ENCODE data around the gene POU2F1. TPM values are rescaled to one million over a fixed set of nuclear protein-coding genes. Genes with fewer than 3 reads are reported as not detected.

Gene POU2F1
- total RNA-seq, 1 experiment from 2014 or later = 29.6 TPM

GRCh38 chr1:167431909-167432650 lies 211.4 kb downstream of the POU2F1 start:
- H3K4me1 ChIP-seq = no peaks in the 10 kb centered on the region
- no peak overlapping the region for H3K27ac Mint-ChIP-seq (ENCODE audit: unreplicated experiment)
- H3K27me3 Mint-ChIP-seq (ENCODE audit: insufficient read depth, unreplicated experiment) = no peaks in the 10 kb centered on the region
- H3K9me3 Mint-ChIP-seq (ENCODE audit: unreplicated experiment) = peaks cover 9% of the 10 kb centered on the region
- no peak overlapping the region for H3K4me3 ChIP-seq (ENCODE audit: low read depth, low read length)
- H3K9me3 ChIP-seq = no peaks in the 10 kb centered on the region
- H3K36me3 Mint-ChIP-seq (ENCODE audit: insufficient read depth, unreplicated experiment) = peaks cover 7% of the 10 kb centered on the region
- H3K4me3 Mint-ChIP-seq (ENCODE audit: unreplicated experiment) = no peak overlapping the region
- H3K4me1 Mint-ChIP-seq (ENCODE audit: low read depth, unreplicated experiment) = no peaks in the 10 kb centered on the region
- no peak for DNase-seq
- H3K36me3 ChIP-seq (ENCODE audit: control insufficient read depth, insufficient read depth, low read length) = no peaks in the 10 kb centered on the region
- intact Hi-C loops (cut with micrococcal nuclease; ENCODE audit: unreplicated experiment) = no loop called here
- no peak for TF ChIP-seq CTCF (IDR thresholded peaks at IDR 0.05; ENCODE audit: insufficient read depth in 1 of 2, low read depth in 1 of 2, low read length in 1 of 2, severe bottlenecking in 1 of 2, unreplicated experiment in 1 of 2)
- no TSS peak for BruUV-seq (replicated peaks)
- ChIA-PET CTCF (interaction anchor here (1.0 to 1.6 kb wide), 2 partner anchors 102 to 212 kb away, joined by 3 read pairs; no protein-coding TSS in a partner anchor), POLR2A (no interaction called here)
- H3K27me3 ChIP-seq (replicated peaks; ENCODE audit: control insufficient read depth, insufficient read depth, low read length) = no peaks in the 10 kb centered on the region

- Histone ChIP-seq H3K4me3 (ENCODE audit: low read depth, low read length) (no peak overlapping the region), H3K27me3 (replicated peaks; ENCODE audit: control insufficient read depth, insufficient read depth, low read length) (no peaks in the 10 kb centered on the region), H3K9me3 (no peaks in the 10 kb centered on the region), H3K36me3 (ENCODE audit: control insufficient read depth, insufficient read depth, low read length) (no peaks in the 10 kb centered on the region), H3K4me1 (no peaks in the 10 kb centered on the region)
- no peak overlapping the region for H3K4me3 Mint-ChIP-seq (ENCODE audit: unreplicated experiment)
- BruUV-seq (replicated peaks) = no TSS peak
- H3K27me3 Mint-ChIP-seq (ENCODE audit: insufficient read depth, unreplicated experiment) = no peaks in the 10 kb centered on the region
- no peak overlapping the region for H3K27ac Mint-ChIP-seq (ENCODE audit: unreplicated experiment)
- ChIA-PET POLR2A (no interaction called here), CTCF (no interaction called here)
- peaks cover 9% of the 10 kb centered on the region for H3K9me3 Mint-ChIP-seq (ENCODE audit: unreplicated experiment)
- TF ChIP-seq CTCF (IDR thresholded peaks at IDR 0.05; ENCODE audit: insufficient read depth in 1 of 2, low read depth in 1 of 2, low read length in 1 of 2, severe bottlenecking in 1 of 2, unreplicated experiment in 1 of 2) = no peak
- intact Hi-C loops (cut with micrococcal nuclease; ENCODE audit: unreplicated experiment) = no loop called here
- H3K4me1 Mint-ChIP-seq (ENCODE audit: low read depth, unreplicated experiment) = no peaks in the 10 kb centered on the region
- peaks cover 6% of the 10 kb centered on the region for H3K36me3 Mint-ChIP-seq (ENCODE audit: insufficient read depth, unreplicated experiment)
- DNase-seq = no peak
Observed at GRCh38 chr1:167432780-167433179, 212.1 kb downstream of the POU2F1 start.

GRCh38 chr1:167433884-167434283 lies 213.2 kb downstream of the POU2F1 start:
- no peaks in the 10 kb centered on the region for H3K27me3 ChIP-seq (replicated peaks; ENCODE audit: control insufficient read depth, insufficient read depth, low read length)
- H3K4me3 ChIP-seq (ENCODE audit: low read depth, low read length) = no peak overlapping the region
- Mint-ChIP-seq H3K36me3 (ENCODE audit: insufficient read depth, unreplicated experiment) (no peaks in the 10 kb centered on the region), H3K27ac (ENCODE audit: unreplicated experiment) (no peak overlapping the region), H3K27me3 (ENCODE audit: insufficient read depth, unreplicated experiment) (no peaks in the 10 kb centered on the region), H3K9me3 (ENCODE audit: unreplicated experiment) (peaks cover 9% of the 10 kb centered on the region), H3K4me1 (ENCODE audit: low read depth, unreplicated experiment) (no peaks in the 10 kb centered on the region), H3K4me3 (ENCODE audit: unreplicated experiment) (no peak overlapping the region)
- POLR2A ChIA-PET = no interaction called here
- H3K4me1 ChIP-seq = no peaks in the 10 kb centered on the region
- TF ChIP-seq CTCF (IDR thresholded peaks at IDR 0.05; ENCODE audit: insufficient read depth in 1 of 2, low read depth in 1 of 2, low read length in 1 of 2, severe bottlenecking in 1 of 2, unreplicated experiment in 1 of 2) = no peak
- no peaks in the 10 kb centered on the region for H3K9me3 ChIP-seq
- no peaks in the 10 kb centered on the region for H3K36me3 ChIP-seq (ENCODE audit: control insufficient read depth, insufficient read depth, low read length)
- intact Hi-C loops (cut with micrococcal nuclease; ENCODE audit: unreplicated experiment) = no loop called here
- no TSS peak for BruUV-seq (replicated peaks)
- CTCF ChIA-PET = no interaction called here
- no peak for DNase-seq

Data from Caco-2 (cell line).